ENCODE data around the gene GRB14. TPM values are rescaled to one million over a fixed set of nuclear protein-coding genes. Genes with fewer than 3 reads are reported as not detected.

GRB14 gene
- total RNA-seq, 4 donors from 2014 or later = 6.5 to 14.6 (median 9.2) TPM

- TF ChIP-seq EP300 (IDR thresholded peaks at IDR 0.05) (no peak), CTCF (IDR thresholded peaks at IDR 0.05) (no peak), POLR2A (IDR thresholded peaks at IDR 0.05) (no peak)
- no peak for DNase-seq (ENCODE audit: low spot score in 2 of 2)
- no peaks in the 10 kb centered on the region for H3K9me3 ChIP-seq
- no peak overlapping the region for H3K27ac ChIP-seq
- no peak overlapping the region for H3K4me3 ChIP-seq
- H3K27me3 ChIP-seq = no peaks in the 10 kb centered on the region
- no peaks in the 10 kb centered on the region for H3K36me3 ChIP-seq
- WGBS, 2 donors = 91% methylated on average over 5 of the region's 5 CpGs
- no peaks in the 10 kb centered on the region for H3K4me1 ChIP-seq
These were observed 173.6 kb downstream of the GRB14 start for GRCh38 chr2:164447660-164448059.

Other genes with a start within 250 kb of the GRB14 start
- gene COBLL1, start 220.3 kb upstream of the GRB14 start, total RNA-seq = 100 to 1,000 TPM; 117 to 190 (median 146) TPM

Measured in tibial nerve (tissue), 4 donors.